NCI-H82 treated with DMSO at 0.1 percent for 48 hours (cell line): Measurements from ENCODE around the gene TFF1.
"Not testable (repeated sequence)": the region's sequence is repeated elsewhere in the genome, so short reads cannot be mapped to it uniquely, and the experiment has no call there.

Experiments used
- DNase-seq: peaks from one replicate; lab custom pipeline; 2025; ENCODE audit not compliant: unreplicated experiment; lab: John Stamatoyannopoulos, UW

TFF1 gene

DNA sequence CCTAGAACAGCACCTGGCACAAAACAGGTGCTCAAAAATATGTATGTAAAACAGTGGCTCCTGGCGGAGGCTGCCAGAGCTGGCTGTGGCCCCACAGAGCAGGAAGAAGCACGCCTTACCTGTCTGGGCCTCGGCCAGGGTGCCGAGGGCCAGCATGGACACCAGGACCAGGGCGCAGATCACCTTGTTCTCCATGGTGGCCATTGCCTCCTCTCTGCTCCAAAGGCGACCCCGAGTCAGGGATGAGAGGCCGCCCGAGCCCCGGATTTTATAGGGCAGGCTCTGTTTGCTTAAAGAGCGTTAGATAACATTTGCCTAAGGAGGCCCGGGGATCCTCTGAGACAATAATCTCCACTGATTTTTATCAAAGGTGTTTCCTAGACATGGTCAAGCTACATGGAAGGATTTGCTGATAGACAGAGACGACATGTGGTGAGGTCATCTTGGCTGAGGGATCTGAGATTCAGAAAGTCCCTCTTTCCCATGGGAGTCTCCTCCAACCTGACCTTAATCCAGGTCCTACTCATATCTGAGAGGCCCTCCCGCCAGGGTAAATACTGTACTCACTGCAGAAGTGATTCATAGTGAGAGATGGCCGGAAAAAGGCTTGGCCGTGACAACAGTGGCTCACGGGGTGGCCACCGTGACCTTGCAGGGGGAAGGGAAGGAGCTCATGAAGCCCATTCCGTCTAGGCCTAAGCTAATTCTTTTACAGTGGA is at the start of gene TFF1:
TFF1 (minus strand) TSS at position 244 of the 719 bp plus-strand sequence; CDS start at position 204, 40 bp downstream.
- DNase-seq, result no peak

DNA sequence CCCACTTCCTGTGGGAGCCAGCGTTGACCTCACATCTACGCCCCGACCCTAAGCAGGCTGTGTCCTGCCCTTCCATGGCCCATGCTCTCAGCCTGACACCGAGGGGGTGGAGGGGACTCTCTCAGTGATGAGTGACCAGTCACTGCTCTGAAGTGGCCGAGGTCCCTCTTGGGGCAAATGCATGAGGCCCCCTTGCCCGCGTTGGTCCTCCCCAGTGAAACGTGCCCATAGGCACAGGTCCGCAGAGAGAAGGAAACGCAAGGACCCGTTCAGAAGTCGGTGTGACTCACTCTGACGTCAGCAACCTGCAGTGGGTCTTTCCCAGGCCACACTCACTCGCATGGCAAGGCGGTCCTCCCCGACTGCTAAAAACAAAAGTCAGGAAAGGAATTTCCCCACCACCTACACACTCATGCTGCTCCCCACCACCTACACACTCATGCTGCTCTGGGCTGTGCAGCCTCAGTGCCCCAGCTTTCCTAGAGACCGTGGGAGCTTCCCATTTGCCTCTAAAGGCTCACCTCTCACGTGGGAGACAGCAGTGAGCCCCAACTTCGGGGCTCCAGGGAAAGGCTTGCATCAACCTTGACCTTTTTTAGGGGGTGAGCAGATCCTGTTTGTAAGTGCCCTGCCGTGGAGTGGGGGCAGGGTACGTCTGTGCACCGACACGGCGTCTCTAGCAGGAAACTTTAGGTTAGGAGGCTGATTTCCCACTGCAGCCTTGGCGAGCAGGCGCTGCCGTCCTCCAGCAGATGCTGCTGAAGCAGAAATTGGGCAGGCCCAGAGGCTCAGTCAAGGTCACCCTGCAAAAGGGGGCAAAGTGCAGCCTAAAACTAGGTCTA is 48.8 kb upstream of the TFF1 start:
- no peak for DNase-seq

- no peak for DNase-seq
Measured at GRCh38 chr21:42414553-42414927, 48.2 kb upstream of the TFF1 start.

GRCh38 chr21:42414066-42414465 is 47.7 kb upstream of the TFF1 start:
- DNase-seq, result no peak

DNA sequence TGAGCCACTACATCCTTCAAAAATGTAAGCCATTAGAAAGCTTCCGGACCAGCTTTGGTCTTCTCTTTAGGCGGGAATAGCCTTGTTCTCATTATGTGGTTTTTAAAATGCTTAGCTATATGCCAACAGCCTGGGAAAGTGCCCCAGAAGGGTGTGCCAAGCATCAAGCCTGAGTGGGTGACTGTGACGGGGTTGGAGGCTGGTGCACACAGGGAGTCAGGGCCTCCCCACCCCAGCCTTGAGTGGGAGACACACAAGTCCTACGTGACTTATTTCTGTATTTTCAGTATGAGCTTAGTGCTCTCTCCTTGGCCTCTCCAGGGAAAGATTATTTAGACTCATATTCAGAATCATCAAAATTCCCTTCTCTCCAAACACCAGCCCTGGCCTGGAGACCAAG is 47.2 kb upstream of the TFF1 start:
- no peak for DNase-seq

DNA sequence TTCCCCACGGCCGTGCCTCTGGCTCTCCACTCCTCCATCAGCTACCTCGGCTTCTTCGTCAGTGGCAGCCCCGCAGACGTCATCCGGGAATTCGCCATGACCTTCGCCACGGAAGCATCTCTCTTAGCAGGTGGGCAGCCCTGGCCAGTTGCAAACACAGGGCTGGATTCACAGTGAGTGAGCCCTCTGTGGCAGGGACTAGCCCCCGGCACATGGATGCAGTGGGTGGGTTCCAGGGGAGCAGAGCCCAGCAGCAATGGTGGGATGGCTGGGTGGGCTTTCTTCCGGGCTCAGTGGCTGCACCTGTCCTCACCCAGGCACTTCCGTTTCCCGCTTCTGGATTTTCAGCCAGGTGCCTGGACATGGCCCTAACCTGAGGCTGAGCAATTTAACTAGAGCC is 46.8 kb upstream of the TFF1 start:
- no peak for DNase-seq

DNA sequence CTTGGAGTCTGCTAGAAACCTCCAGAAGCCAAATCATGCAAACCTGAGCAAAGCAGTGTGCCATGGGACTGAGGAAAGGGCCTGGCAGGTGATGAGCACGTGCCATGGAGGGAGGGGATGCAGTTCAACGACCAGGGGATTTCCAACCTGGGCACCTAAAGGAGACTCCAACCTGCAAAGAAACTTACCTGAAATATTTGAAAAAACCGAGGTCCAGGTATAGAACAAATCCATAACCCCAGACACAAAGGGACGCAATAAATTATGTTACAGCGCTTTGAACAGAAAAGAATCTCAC is 46.2 kb upstream of the TFF1 start:
- DNase-seq, result no peak

DNA sequence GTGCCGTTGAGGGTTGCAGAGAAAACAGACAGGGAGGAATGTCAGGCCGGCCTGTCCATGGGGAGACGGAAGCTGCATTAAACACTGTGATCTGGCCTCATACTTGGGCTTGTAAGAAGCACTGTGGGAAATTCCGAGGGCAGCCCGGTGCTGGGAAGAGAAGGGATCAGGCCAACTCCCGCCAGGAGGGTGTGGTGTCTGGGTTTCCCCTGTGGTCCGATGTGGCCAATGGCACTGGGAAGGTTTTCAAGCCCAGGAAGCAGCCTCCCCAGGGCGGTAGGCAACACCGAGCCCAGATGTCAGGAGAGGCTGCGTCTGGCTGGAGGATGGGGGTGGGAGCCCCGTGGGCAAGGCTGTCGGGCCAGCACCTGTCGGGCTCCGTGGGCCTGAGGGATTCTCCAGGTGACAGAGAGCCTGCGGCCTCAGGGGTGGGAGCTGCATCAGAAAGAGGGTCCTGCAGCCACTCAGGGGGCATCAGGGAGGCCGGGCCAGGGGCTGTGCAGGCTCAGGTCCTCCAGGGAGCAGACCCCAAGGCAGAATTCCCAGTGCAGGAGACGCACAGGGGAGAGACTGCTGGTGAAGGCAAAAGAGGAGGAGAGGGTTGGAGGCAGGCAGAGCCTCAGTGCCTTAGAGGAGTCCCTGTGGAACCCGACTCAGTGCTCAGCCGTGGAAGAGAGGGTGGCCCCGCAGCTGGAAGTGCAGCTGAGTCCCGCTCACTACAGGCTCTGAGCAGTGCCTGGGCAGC is 45.7 kb upstream of the TFF1 start:
- DNase-seq, result no peak

DNA sequence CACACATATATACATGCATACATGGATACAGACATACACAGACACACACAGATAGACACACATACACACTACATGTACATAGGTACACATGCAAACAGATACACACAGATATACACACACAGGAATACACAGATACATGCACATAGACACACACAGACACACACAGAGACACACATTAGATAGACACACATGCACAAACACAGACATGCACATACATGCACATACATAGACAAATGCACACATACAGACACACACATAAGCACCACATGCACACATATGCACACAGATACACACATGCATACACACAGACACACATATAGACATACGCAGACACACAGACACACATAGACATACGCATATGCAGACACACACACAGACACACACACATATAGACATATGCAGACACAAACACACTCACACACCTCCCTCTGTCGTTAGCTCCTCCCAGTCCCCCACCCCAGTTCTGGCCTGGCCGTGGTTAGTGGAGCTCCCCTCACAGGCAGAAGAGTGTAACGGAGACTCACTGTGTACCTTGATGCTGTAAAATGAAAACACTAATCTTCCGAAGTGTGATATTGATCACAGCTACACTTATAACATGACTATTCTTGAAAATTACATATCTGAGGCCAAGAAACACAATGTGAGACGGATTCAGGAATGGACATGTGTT is 45.0 kb upstream of the TFF1 start:
- no peak for DNase-seq

DNA sequence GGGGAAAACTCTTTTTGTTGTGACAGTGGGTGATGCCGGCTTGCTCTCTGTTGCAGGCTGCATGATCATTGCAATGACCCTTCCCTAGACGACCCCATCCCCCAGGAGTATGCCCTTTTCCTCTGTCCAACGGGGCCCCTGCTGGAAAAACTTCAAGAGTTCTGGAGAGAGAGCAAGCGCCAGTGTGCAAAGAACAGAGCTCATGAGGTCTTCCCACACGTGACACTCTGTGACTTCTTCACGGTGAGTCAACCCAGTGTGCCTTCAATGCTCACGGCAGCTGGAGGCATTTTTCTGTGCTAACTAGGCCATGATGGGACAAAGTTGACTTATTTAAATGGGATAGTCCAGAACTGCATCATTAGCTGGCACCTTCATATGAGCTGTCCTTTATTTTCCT is 43.0 kb upstream of the TFF1 start:
- no peak for DNase-seq

DNA sequence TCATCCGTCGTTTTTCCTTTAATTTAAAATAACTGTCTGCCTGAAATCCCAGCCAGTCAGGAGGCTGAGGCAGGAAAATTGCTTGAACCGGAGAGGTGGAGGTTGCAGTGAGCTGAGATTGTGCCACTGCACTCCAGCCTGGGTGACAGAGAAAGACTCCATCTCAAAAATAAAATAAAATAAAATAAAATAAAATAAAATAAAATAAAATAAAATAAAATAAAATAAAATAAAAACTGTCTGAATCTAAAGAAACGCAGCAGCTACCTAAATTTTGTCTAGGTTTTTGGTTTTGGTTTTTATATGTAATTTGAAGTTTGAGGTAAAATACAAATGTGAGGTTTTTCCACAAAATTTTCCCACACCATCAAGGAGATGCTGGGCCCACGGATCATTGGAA is 42.4 kb upstream of the TFF1 start:
- not testable (repeated sequence) for DNase-seq

GRCh38 chr21:42407476-42407875 is 41.1 kb upstream of the TFF1 start:
- no peak for DNase-seq

DNA sequence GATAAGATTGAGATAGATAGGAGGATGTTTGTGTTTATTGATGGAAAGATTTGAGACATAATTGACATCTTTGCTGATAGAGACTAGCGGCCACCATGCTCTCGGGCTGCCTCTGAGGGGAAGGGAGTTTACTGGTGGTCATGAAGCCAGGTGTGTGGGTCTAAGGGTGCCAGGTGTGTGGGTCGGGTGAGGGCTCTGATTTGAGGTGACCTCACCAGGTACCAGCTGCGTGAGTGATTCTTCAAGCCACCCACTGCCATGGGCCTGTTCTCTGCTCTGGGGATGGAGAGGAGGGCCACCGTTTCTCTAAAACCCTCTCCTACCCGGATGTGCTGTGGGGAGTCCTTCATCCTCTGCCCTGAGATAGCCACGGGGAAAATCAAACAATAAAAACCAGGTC is 40.5 kb upstream of the TFF1 start:
- no peak for DNase-seq

DNA sequence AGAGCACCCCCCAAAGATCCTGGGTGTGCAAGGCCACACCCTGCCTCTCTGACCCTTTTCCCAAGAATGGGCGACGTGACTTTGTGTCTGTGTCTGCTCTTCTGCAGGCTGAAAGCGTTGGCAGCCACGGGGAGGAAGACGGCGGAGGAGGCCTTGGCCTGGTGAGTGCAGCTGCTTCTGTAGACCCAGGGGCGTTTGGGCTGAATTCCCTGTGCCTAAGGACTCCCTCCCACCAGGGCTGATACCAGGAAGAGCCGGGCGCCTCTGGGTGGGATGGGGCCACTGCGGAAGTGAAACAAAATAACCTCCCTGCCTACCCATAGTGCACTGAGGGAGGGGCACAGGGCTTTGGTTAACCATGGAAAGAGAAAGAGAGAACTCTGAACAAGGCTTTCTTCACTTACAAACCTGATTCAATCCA is 39.9 kb upstream of the TFF1 start:
- DNase-seq, result no peak

DNA sequence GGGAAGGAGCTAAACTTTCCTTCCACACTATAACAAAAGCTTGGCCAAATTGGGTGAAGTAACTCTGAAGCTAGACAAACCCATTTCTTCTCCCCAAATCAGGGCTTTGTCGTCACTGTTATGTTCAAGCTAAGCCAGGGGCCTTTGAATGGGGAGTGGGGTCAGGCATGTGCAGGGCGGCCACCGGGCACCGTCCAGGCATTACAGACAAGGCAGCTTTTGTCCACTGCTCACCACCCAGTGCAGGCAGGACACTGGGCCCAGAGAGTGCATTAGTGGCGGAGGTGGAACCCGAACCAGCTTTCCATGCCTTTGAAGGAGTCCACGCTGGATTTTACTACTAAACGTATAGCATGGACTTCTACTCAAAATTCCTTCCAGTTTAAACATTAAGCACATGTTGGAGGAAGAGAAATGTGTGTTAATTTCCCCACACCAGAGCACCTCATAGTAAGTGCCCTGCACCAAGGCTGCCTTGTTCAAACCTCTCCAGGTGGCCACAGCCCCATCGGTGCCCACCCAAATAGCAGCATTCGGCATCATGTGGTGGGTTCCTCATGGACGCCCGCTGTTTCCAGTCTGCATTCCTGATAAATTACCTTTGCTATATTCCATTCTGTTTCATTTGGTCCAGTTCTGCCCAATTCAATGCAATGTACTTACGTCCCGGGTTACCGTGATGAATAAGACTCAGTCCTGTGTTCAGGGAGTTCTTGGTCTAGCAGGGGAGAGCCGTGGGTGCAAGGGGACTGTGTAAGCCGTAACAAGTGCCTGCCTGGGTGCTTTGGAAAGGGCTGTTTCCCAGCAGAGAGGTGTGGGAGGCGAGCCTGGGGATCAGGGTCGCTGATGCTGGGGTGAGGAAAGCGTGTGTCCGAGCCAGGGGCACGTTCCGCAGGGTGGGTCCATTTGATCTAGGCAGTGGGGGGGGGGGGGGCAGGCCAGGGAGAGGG is 39.0 kb upstream of the TFF1 start:
- DNase-seq, result no peak

- DNase-seq, result no peak
Measured at GRCh38 chr21:42404539-42404938, 38.2 kb upstream of the TFF1 start.

- no peak for DNase-seq
Measured at GRCh38 chr21:42403611-42404231, 37.4 kb upstream of the TFF1 start, which contains the start of gene UBASH3A. UBASH3A (plus strand) TSS chr21:42403902; CDS start chr21:42403946, 44 bp downstream.

- no peak for DNase-seq
Measured at GRCh38 chr21:42401820-42402251, 35.5 kb upstream of the TFF1 start.

DNA sequence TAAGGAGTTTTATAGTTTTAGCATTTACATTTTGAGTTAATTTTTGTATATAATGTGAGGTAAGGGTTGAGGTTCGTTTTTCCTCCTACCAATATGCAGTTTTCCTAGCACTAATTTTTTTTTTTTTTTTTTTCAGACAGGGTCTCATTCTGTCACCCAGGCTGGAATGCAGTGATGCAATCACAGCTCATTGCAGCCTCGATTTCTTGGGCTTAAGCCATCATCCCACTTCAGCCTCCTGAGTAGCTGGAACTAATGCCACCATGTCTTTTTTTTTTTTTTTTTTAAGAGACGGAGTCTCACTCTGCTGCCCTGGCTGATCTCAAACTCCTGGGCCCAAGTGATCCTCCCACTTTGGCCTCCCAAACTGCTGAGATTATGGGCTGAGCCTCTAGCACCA is 34.8 kb upstream of the TFF1 start:
- no peak for DNase-seq

GRCh38 chr21:42400525-42400924 is 34.2 kb upstream of the TFF1 start:
- no peak for DNase-seq
